OCI-LY7 (cell line): ENCODE measurements around the gene IL6R.

Source experiments
- EZH2phosphoT487 ChIP-seq: fragments of 200-600 bp; sonication (generic); IDR thresholded peaks from 2 replicates; pipeline ENCODE4 v1.6.1; 2018; ENCODE audit warnings: low read depth, borderline replicate concordance, mild to moderate bottlenecking, mixed run types, antibody characterized with exemption, low read length, moderate library complexity, mixed read lengths
- TF ChIP-seq, protein P1 (sequence below): fragments of 200-600 bp; sonication (generic); conservative IDR thresholded peaks from 2 replicates; pipeline ENCODE4 v1.5.1; 2014; ENCODE audit warnings: mild to moderate bottlenecking, antibody characterized with exemption, low read length, moderate library complexity, mixed read lengths

DNA sequence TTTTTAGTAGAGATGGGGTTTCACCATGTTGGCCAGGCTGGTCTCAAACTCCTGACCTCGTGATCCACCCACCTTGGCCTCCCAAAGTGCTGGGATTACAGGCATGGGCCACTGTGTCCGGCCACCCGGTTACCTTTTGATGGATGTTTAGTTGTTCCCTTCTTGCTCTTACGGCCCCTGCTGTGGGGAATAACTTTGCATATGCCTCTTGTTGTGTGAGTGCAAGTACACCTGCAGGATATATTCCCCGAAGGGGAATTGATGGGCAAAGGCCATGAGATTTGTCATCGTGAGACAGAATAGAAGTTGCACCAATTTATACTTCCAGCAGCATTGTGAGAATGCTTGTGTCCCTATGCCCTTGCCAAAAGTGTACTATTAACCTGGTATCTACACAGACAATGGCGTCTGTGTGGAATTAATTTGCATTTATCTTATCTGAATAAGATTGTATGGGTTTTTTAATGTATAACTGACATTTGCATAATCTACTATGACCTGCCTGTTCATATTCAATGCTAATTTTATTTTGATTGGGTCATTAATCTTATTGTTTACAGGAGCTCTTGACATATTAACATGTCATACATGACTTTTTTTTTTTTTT, 8.1 kb downstream of the IL6R start:
- TF ChIP-seq, protein P1, sequence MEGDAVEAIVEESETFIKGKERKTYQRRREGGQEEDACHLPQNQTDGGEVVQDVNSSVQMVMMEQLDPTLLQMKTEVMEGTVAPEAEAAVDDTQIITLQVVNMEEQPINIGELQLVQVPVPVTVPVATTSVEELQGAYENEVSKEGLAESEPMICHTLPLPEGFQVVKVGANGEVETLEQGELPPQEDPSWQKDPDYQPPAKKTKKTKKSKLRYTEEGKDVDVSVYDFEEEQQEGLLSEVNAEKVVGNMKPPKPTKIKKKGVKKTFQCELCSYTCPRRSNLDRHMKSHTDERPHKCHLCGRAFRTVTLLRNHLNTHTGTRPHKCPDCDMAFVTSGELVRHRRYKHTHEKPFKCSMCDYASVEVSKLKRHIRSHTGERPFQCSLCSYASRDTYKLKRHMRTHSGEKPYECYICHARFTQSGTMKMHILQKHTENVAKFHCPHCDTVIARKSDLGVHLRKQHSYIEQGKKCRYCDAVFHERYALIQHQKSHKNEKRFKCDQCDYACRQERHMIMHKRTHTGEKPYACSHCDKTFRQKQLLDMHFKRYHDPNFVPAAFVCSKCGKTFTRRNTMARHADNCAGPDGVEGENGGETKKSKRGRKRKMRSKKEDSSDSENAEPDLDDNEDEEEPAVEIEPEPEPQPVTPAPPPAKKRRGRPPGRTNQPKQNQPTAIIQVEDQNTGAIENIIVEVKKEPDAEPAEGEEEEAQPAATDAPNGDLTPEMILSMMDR: no peak
- TF ChIP-seq EZH2phosphoT487: no peak
